Embryonic facial prominence (tissue), 1 donor: ENCODE results near the gene DYNC2I2.
"Not testable (repeated sequence)": the region's sequence is repeated elsewhere in the genome, so short reads cannot be mapped to it uniquely, and the experiment has no call there.

Experiments used
- DNase-seq: peaks from one replicate; pipeline ENCODE4 v3.0.0-alpha.2; 2016; ENCODE audit errors: extremely low spot score

DYNC2I2 gene

DNA sequence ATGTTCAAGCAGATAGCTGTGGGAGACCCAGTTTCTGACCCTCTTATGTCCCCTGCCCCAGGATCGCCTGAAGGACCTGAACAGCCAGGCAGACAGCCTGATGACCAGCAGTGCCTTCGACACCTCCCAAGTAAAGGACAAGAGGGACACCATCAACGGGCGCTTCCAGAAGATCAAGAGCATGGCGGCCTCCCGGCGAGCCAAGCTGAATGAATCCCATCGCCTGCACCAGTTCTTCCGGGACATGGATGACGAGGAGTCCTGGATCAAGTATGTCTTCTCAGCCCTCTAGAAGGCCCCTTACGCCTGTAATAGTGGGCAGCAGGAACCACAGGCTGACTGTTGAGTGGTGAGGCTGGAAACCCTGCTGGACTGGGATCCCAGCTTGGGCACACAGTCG is 41.1 kb downstream of the DYNC2I2 start:
- DNase-seq: no peak

DNA sequence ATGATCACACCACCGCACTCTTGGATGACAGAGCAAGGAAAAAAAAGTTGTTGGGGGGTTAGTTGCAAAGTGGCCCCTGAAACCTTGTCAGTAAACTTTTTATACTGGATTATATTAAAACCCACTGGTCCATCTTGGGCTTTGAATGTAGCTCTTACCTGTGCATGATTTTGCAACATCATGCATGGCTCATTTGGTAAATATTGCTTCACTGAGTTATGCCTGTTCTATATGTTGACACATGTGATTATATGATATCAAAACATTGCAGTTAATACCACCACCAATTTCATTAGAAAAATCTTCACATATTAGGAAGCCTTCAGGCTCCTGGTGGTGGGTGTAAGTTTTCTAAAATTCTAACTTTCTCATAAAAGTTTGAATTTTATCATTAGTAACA is 41.9 kb downstream of the DYNC2I2 start:
- no peak for DNase-seq

DNA sequence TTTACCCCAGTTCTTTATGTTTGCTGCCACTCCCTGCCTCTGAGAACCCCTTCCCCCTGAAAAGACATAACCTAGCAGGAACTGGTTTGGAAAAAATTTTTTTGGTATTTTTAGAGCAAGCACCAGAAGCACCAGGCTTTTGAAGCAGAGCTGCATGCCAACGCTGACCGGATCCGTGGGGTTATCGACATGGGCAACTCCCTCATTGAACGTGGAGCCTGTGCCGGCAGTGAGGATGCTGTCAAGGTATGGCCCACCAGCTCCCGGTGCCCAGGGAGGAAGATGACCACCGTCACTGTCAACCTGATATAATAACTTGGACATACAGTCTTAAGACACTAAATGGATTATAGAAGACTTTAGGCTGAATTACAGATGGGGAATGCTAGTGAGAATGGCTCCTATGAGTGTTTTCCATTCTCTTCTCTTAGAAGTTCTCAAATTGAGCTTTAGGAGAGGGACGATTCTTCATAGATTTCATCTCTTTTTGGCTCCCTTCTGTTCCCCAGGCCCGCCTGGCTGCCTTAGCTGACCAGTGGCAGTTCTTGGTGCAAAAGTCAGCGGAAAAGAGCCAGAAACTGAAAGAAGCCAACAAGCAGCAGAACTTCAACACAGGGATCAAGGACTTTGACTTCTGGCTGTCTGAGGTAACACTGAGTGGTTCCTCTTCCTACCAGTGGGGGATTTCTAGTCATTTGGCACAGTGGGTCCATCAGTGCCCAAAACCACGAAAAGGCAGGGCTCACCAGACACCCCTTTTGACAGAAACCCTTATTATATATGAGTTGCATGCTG is 44.9 kb downstream of the DYNC2I2 start:
- no peak for DNase-seq

DNA sequence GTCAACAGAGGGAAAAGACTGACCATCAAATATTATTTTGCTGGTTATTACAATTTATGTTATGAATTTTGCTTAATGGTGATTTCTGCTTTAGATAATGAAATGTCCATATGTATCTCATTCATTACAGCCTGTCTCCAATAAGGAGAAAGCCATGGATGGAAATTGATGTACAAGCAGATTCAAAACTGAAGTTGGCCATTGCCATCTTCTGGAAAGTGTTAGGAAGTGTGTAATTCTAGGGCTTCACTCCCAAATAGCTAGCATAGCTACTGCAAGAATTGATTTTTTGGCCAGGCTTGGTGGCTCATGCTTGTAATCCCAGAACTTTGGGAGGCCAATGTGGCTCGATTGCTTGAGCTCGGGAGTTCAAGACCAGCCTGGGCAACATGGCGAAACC is 45.8 kb downstream of the DYNC2I2 start:
- no peak for DNase-seq

DNA sequence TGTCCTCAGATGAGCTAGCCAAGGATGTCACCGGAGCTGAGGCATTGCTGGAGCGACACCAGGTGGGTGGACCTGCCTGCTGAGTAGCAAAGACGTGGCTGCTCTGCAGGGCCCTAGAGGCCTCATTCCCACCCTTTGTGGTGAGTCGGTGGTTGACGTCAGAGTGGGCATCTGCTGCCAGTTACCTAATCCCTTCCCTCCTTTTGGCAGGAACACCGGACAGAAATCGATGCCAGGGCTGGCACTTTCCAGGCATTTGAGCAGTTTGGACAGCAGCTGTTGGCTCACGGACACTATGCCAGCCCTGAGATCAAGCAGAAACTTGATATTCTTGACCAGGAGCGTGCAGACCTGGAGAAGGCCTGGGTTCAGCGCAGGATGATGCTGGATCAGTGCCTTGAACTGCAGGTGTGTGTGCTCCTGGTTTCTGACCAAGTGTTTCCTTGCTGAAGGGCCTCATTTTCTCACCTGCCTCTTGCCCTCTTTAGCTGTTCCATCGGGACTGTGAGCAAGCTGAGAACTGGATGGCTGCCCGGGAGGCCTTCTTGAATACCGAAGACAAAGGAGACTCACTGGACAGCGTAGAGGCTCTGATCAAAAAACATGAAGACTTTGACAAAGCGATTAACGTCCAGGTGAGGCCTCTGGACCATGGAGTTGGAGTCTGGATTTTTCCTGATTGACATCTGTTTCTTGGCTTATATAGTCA is 48.9 kb downstream of the DYNC2I2 start:
- DNase-seq: no peak

DNA sequence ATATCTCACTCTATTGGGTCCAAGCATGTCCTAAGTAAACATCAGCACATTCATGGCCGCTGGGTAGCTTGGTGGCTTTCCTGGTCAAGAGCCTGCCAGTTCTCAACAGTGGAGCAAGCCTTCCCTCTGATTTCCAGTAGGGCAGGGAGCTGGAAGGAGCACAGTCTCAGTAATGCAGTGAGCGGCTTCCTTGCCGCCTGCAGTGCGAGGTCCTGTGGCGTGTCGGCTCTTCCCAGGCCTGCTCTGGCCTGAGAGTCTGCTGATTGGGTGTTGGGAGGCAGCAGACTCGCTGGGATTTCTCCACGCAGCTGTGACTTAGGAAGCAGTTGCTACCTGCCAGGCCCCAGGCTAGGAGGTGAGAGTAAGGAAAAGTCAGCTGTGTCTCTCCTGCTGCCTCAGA is 53.0 kb downstream of the DYNC2I2 start:
- no peak for DNase-seq

DNA sequence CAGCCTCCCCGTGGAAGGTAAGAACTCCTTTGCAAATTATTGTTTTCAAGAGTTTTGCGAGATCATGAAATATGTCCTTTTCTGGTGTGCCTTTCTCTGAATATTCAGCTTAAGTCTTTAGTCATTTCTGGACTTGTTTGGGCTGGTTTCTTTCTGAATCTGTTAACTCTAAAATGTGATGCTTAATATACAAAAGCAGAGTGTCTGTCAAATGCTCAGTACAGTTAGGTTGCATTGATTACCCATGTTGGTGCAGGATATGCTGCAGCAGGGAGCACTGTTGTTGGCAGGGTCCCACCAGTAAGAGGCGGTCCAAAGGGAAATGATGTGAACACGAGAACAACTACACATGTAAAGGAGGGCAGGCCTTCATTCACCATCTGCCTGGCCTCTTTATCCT is 56.5 kb downstream of the DYNC2I2 start:
- DNase-seq: no peak

DNA sequence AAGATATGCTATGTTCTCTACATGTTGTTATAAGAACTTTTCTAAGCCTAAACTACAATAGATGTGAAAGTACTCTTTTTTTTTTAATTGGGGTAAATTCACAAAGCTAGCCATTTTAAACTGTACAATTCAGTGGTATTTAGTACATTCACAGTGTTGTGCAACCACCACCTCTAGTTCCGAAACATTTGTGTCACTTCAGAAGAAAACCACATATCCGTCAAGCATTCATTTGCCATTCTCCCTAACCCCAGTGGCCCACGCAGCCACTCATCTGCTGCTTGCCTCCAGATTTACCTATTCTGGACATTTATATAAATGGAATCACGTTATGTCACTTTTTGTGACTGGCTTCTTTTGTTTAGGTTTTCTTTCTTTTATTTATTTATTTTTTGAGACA is 61.2 kb downstream of the DYNC2I2 start:
- DNase-seq: no peak

DNA sequence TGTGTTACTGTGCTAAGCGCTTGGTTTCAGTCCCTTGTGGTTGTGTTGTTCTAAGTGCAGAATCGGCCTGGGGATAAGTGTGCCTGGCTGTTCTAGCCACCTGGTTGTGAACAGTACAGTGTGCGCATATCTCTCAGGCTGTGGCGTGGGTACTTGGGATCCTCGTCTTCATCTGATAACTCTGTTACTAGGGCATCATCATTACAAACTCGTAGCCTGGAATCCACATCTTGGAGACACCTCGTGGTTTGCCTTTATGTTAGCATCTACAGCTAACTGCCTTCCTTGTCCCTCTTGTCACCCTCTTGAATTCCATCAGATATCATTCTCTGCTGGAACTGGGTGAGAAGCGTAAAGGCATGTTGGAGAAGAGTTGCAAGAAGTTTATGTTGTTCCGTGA is 62.8 kb downstream of the DYNC2I2 start:
- DNase-seq: no peak

DNA sequence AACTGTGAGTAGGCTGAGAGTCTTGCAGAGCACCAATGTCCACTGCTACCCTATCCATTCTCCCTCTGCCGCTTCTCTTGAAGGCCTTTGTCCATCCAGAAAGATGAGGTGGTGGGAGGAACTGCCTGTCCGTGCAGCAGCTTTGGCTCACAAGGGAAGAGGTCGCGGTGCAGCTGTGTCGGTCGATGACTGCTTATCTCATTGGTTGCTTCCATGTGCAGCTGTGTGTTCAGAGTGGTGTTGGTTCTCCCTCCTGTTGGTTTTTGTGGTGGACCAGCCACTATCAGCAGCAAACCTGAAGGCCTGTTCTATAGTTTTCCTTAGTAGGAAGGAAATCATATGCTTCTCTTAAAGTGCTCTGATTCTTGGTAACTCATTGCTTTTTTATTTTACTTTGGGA is 63.6 kb downstream of the DYNC2I2 start:
- no peak for DNase-seq

DNA sequence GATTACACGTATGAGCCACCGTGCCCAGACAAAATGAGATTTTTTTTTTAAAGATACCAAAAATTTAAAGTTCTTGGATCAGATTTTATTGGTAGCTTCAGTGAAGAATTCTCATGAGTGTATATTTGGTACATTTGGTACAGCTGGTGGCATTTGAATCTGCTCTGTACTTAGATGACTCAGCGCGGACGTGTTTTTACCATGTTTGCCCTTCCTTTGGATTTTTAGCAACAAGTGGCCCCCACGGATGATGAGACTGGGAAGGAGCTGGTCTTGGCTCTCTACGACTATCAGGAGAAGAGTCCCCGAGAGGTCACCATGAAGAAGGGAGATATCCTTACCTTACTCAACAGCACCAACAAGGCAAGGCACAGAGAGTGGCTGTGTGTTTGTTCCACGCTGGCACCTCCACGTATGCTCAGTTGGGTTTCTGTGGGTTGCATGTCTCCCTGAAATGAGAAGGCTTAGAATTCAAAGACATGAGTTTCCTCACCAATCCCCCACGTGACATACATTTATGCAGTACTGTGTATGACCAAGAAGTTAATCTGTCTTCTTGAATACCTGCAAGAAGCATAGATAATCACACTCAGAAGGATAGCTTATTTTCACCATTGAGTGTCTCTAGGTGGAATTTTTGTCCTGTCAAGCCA is 67.9 kb downstream of the DYNC2I2 start:
- no peak for DNase-seq

DNA sequence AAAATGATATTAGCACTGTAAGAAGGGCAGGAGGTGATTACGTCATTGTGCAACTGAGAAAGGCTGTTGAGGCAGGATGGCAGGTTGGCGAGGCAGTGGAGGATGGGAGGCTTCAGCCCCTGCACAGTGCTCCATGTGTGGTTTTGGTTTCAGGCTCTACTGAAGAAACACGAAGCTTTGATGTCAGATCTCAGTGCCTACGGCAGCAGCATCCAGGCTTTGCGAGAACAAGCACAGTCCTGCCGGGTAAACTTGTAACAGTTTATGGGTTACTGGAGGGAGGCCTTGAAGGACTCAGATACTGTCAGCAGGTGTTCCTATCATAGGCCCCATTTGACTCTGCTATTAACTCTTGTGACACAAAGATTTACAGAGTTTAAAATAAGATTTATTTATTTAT is 69.2 kb downstream of the DYNC2I2 start:
- DNase-seq: no peak

DNA sequence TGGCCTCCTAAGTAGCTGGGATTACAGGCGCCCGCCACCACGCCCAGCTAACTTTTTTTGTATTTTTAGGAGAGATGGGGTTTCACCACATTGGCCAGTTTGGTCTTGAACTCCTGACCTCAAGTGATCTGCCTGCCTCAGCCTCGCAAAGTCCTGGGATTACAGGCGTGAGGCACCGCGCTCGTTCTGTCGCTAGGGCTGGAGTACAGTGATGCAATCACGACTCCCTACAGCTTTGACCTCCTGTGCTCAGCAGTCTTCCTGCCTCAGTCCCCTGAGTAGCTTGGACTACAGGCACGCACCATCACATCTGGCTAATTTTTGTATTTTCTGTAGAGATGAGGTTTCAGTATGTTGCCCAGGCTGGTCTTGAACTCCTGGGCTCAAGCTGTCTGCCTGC is 69.7 kb downstream of the DYNC2I2 start:
- not testable (repeated sequence) for DNase-seq

DNA sequence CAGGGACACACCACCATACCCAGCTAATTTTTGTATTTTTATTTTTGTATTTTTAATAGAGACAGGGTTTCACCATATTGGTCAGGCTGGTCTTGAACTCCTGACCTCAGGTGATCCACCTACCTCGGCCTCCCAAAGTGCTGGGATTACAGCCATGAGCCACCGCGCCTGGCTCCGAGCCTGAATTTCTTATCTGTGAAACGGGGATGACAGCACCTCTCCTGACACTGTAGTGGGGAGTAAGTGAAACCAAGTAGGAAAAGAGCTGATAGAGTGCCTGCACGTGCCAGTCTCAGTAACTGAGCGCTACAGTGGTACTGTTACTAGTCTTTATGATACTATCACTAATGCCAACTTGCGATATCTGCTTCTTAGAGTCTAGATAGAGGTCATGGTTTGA is 71.5 kb downstream of the DYNC2I2 start:
- not testable (repeated sequence) for DNase-seq
